Activated naive CD8-positive, alpha-beta T cell treated with anti-CD3 and anti-CD28 coated beads for 36 hours (primary cell): ENCODE results near the gene LRTM2. TPM values are rescaled to one million over a fixed set of nuclear protein-coding genes. Genes with fewer than 3 reads are reported as not detected.
"Not testable (repeated sequence)": the region's sequence is repeated elsewhere in the genome, so short reads cannot be mapped to it uniquely, and the experiment has no call there.

Source experiments
- DNase-seq: peaks from one replicate; pipeline ENCODE4 v3.0.0; 2021
- H3K27ac Mint-ChIP-seq: one replicate; pipeline ENCODE4 v1.8.0; 2022; ENCODE audit warnings: mild to moderate bottlenecking, moderate library complexity, mixed read lengths
- H3K27me3 Mint-ChIP-seq: one replicate; pipeline ENCODE4 v1.8.0; 2022; ENCODE audit warnings: mild to moderate bottlenecking, mixed read lengths
- H3K36me3 Mint-ChIP-seq: one replicate; pipeline ENCODE4 v1.8.0; 2021; ENCODE audit warnings: mild to moderate bottlenecking, mixed read lengths
- H3K4me1 Mint-ChIP-seq: one replicate; pipeline ENCODE4 v1.8.0; 2021; ENCODE audit warnings: mixed read lengths
- H3K4me3 Mint-ChIP-seq: one replicate; pipeline ENCODE4 v1.8.0; 2022; ENCODE audit warnings: mild to moderate bottlenecking, moderate library complexity, mixed read lengths
- H3K9me3 Mint-ChIP-seq: one replicate; pipeline ENCODE4 v1.8.0; 2022; ENCODE audit warnings: mixed read lengths
- total RNA-seq, 2 experiments: library from RNA; stranded (reverse); gene quantifications; one replicate each; pipeline ENCODE4 v1.2.3, GENCODE V29; 2021

LRTM2 gene
- total RNA-seq, 2 experiments from 2014 or later = not detected

DNA sequence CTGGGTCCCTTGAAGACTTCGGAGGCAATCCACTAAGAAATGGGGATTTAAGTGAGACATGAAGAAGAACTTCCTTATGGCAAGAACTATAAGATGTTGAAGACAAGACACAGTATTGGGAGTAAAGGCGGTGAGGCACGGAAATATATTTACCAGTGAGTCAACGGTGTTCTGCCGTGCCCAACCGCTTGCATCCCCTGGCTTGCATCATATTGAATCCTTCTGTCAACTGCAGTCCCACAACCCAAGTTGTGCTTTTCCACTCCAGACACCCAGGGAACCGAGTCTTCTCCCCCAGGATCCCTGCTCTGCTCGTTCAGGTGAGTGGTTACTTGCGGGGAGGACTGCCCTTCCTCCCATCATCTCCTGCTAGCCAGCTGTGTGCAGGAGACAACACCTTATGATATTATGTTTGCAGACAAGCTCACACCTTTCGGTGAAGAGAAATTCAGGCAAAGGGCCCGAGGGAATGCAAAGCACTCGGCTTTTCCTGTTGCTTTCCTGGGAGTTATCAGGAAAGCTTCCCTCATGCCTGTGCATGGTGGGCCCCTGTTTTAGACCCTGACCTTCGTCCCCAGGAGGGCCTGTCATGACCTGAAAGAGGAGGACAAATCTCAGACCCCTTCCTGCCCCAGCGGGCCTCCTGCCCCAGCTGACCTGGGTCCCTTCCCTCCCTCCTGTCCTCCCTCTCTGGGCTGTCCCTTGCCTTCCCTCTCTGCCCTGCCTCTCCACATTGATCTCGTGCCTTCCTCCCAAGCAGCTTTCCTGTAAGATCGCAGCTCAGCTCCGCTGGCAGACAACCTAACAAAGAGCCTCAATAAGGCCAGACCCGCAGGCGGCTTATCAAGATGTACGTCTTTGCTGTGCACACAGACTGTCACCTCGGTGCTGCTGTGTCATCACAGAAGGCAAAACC lies 4.3 kb upstream of the LRTM2 start:
- H3K27me3 Mint-ChIP-seq = peaks cover 22% of the 10 kb centered on the region

DNA sequence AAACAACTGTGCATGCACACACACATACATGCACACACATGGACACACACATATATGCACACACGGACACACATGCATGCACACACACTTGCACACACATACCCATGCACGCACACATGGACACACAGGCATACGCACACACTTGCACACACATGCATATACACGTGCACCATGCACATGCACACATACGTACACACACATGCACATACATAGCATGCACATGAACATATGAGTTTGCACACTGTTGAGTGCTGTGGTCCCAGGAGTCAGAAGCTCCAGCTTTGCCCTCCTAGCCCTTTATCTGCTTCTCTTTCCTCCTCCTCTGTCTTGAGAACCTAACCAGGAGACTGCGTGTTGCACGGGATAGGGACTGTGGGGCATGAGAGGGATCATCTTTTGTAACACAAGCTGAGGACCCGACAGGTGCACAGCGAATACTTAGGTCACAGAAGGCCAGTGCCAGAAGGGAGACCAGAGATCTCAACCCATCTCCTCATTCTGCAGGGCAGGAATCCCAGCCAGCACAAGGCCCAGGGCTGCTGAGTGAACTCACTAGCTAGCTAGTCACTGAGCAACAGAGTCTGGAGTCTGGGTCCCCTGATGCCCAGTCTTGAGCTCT lies 3.5 kb upstream of the LRTM2 start:
- peaks cover 3% of the 10 kb centered on the region for H3K4me1 Mint-ChIP-seq
- H3K36me3 Mint-ChIP-seq = no peaks in the 10 kb centered on the region
- H3K4me3 Mint-ChIP-seq = no peak overlapping the region
- H3K9me3 Mint-ChIP-seq = no peaks in the 10 kb centered on the region
- H3K27me3 Mint-ChIP-seq = peaks cover 26% of the 10 kb centered on the region
- DNase-seq = no peak
- H3K27ac Mint-ChIP-seq = no peak overlapping the region

More for the DNA sequence above, 4.3 kb upstream of the LRTM2 start:
- Mint-ChIP-seq H3K27ac (no peak overlapping the region), H3K4me3 (no peak overlapping the region), H3K36me3 (no peaks in the 10 kb centered on the region), H3K9me3 (no peaks in the 10 kb centered on the region), H3K4me1 (peaks cover 3% of the 10 kb centered on the region)
- DNase-seq = no peak

DNA sequence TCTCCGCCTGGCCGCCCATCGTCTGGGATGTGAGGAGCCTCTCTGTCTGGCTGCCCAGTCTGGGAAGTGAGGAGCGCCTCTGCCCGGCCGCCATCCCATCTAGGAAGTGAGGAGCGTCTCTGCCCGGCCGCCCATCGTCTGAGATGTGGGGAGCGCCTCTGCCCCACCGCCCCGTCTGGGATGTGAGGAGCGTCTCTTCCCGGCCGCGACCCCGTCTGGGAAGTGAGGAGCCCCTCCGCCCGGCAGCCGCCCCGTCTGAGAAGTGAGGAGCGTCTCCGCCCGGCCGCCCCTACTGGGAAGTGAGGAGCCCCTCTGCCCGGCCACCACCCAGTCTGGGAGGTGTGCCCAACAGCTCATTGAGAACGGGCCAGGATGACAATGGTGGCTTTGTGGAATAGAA lies 2.4 kb upstream of the LRTM2 start:
- not testable (repeated sequence) for H3K4me1 Mint-ChIP-seq, DNase-seq, H3K27ac Mint-ChIP-seq, H3K36me3 Mint-ChIP-seq, H3K9me3 Mint-ChIP-seq, H3K4me3 Mint-ChIP-seq
- H3K27me3 Mint-ChIP-seq = peaks cover 33% of the 10 kb centered on the region

DNA sequence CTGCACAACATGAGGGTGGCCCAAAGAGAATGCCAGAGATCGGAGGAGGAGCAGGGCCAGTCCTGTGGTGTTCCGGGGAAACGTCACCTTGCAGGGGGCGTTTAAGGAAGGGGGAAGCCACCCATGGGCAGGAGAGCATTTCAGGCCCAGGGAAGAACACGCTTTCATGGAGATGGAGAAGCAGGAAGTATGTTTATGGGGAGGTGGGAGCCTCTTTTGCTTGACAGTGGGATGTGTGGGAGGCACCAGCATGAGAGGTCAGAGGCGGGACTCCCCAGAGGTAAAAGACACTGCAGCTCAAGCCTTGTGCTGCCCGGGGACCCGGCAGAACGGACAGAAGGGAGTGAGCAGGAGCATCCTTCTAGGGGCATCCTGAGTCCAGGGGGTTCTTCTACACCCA lies 1.3 kb upstream of the LRTM2 start:
- H3K27ac Mint-ChIP-seq = no peak overlapping the region
- H3K4me1 Mint-ChIP-seq = peaks cover 3% of the 10 kb centered on the region
- peaks cover 33% of the 10 kb centered on the region for H3K27me3 Mint-ChIP-seq
- no peaks in the 10 kb centered on the region for H3K36me3 Mint-ChIP-seq
- no peak for DNase-seq
- no peak overlapping the region for H3K4me3 Mint-ChIP-seq
- no peaks in the 10 kb centered on the region for H3K9me3 Mint-ChIP-seq

DNA sequence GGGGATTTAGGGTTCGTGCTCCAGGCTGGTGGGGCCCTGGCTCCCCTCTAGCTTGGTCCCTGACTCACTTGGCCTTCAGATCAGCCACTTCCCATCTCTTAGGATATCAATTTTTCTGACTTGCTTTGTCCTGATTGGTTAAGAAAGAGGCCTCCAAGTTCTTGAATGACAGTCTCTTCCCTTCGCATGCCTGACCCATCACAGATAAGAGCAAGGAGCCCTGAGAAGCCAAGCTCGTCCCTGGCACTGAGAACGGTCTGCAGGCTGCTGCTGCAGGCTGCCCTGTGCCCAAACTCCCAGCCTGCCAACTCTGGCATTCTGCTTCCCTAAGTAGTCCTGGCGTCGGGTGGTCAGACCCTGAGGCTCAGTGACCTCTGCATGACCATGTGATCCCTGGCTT lies 794 bp upstream of the LRTM2 start:
- H3K9me3 Mint-ChIP-seq = no peaks in the 10 kb centered on the region
- H3K4me3 Mint-ChIP-seq = no peak overlapping the region

DNA sequence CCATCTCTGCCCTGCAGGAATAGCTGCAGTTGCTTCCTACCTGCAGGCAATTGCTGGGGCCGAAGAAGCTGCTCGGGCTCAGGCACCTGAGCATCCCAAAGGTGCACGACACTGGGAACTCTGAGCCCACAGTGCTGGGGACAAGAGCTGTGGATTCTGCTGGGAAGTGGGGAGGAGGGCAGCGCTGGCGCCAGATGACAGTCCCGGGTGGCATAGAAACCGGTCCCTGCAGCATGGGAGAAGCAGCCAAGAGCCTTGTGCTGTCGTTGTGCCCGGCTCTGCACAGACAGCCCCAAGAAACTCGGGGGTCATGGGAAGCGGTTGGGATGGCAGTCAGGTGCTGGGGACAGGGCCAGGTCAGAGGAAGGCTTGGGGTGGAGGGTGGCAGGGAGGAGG lies 529 bp downstream of the LRTM2 start:
- peaks cover 30% of the 10 kb centered on the region for H3K27me3 Mint-ChIP-seq

More for the DNA sequence above, 794 bp upstream of the LRTM2 start:
- H3K27me3 Mint-ChIP-seq = peaks cover 33% of the 10 kb centered on the region
- no peak for DNase-seq
- H3K36me3 Mint-ChIP-seq = no peaks in the 10 kb centered on the region
- H3K27ac Mint-ChIP-seq = no peak overlapping the region
- H3K4me1 Mint-ChIP-seq = peaks cover 3% of the 10 kb centered on the region

DNA sequence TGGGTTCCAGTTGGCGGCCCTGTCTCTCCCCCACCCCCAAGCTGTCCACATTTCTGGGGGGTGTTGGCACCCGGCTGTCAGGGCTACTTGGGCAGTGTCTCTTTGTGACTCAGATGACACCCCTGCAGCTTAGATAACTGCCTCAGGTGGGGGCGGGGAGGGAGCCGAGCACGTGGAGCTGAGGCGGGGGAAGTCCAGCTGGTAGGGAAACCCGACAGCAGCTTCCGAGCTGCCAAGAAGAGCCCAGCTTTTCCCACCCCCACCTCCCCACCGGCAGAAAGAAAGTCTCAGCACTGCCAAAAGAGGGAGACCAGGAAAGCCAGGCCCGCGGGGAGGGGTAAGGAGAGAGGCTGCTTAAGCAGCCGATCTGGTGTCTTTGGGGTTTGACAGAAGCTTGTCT lies 1.4 kb downstream of the LRTM2 start:
- DNase-seq = no peak
- no peaks in the 10 kb centered on the region for H3K9me3 Mint-ChIP-seq
- H3K36me3 Mint-ChIP-seq = no peaks in the 10 kb centered on the region
- peaks cover 3% of the 10 kb centered on the region for H3K4me1 Mint-ChIP-seq
- H3K27ac Mint-ChIP-seq = no peak overlapping the region
- no peak overlapping the region for H3K4me3 Mint-ChIP-seq
- H3K27me3 Mint-ChIP-seq = peaks cover 30% of the 10 kb centered on the region

More for the DNA sequence above, 529 bp downstream of the LRTM2 start:
- no peaks in the 10 kb centered on the region for H3K9me3 Mint-ChIP-seq
- DNase-seq = no peak
- no peak overlapping the region for H3K4me3 Mint-ChIP-seq
- H3K36me3 Mint-ChIP-seq = no peaks in the 10 kb centered on the region
- no peak overlapping the region for H3K27ac Mint-ChIP-seq
- peaks cover 3% of the 10 kb centered on the region for H3K4me1 Mint-ChIP-seq

DNA sequence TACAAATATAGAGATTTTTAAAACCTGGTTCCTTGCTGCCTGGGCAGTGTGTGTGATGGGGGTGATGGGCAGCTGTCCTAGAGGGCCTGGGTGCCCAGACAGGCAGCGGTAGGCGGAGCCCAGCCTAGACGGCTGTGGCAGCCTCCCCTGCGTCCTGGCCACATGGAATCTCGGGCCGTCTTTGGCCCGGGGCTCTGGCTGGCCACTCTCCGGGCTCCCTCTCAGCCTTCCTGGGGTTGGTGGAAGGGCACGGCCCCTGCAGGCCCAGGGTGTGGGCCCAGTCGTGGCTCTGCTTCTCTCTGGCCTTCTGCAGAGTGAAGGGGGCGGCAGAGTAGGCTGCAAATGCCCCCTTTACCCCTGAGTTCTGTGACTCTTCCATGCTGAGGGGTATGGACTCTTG lies 2.3 kb downstream of the LRTM2 start:
- DNase-seq = no peak
- Mint-ChIP-seq H3K27me3 (peaks cover 30% of the 10 kb centered on the region), H3K4me3 (no peak overlapping the region), H3K4me1 (peaks cover 3% of the 10 kb centered on the region), H3K9me3 (no peaks in the 10 kb centered on the region), H3K36me3 (no peaks in the 10 kb centered on the region), H3K27ac (no peak overlapping the region)

DNA sequence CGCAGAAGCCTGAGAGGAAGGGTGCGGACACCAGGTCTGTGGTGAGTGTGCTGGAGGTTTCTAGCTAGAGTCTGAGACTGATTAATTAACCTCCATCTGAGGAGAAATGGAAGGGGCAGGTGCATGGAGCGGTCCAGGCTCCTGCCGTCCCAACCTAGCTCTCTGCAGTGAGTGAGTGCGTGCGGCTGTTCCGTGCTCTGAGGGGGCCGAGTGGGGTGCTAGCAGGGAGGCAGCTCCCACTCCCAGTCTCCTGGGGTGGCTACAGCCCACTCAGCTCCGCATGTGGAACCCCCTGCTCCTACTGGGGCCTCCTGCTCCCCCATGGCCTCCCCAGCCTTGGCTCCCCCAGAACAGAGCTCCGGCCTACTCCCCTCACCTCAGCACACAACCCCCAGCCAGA lies 2.9 kb downstream of the LRTM2 start:
- Mint-ChIP-seq H3K27ac (no peak overlapping the region), H3K36me3 (no peaks in the 10 kb centered on the region), H3K27me3 (peaks cover 30% of the 10 kb centered on the region), H3K4me1 (peaks cover 3% of the 10 kb centered on the region), H3K9me3 (no peaks in the 10 kb centered on the region), H3K4me3 (no peak overlapping the region)
- no peak for DNase-seq

DNA sequence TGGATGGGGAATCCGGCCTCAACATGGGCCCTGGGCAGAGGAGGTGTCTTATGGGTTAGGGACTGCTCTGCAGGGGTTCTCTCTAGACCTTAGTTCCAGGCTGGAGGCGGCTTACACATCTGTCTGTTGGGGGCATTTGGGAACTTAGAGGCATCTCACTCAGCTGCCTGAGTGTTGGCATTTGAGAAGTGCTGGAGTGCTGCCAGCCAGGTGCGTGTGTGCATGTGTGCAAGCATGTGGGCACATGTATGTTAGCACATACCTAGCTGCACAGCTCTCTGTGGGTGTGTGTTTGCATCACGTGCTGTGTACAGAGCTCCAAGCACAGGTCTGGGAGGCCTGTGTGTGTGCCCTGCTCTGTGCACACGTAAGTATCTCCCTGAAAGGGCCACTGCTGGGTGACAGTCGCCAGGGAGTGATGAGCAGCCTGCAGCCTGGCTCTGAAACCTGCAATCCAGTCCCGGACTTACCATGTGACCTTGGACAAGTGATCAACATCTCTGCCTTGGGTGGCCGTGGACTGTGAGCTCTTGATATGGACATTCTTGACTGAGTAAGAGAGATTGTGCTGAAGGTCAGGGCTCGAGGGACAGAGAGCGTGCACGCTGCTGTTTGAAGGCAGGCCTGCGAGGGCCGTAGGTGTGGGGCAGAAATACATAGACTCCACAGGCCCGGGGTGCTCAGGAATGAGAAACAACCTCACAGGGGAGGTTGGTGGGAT lies 5.2 kb downstream of the LRTM2 start:
- no peak for DNase-seq
- no peaks in the 10 kb centered on the region for H3K4me1 Mint-ChIP-seq
- no peak overlapping the region for H3K27ac Mint-ChIP-seq
- no peak overlapping the region for H3K4me3 Mint-ChIP-seq
- H3K36me3 Mint-ChIP-seq = no peaks in the 10 kb centered on the region
- H3K9me3 Mint-ChIP-seq = no peaks in the 10 kb centered on the region
- peaks cover 22% of the 10 kb centered on the region for H3K27me3 Mint-ChIP-seq

DNA sequence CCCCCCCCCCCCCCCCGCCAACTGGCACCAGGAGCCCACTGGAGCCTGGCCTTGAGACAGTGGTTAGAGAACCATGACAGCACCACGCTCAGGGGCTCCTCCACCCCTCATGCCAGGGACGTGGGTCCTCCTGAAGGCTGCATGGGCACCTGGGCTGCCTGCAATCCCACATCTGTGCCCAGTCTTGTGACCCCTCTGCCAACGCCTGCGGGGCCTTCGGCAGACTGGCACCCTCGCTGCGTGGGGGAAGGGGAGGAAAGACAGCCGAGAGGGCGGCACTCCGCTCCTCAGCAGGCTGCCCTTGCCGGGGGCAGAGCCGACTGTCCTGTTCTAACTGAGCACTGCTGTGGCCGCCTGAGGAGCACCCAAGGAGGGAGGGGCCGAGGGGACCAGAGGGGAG lies 6.0 kb downstream of the LRTM2 start:
- DNase-seq = no peak
- Mint-ChIP-seq H3K27ac (no peak overlapping the region), H3K4me1 (no peaks in the 10 kb centered on the region), H3K36me3 (no peaks in the 10 kb centered on the region), H3K4me3 (no peak overlapping the region), H3K9me3 (no peaks in the 10 kb centered on the region), H3K27me3 (peaks cover 22% of the 10 kb centered on the region)

DNA sequence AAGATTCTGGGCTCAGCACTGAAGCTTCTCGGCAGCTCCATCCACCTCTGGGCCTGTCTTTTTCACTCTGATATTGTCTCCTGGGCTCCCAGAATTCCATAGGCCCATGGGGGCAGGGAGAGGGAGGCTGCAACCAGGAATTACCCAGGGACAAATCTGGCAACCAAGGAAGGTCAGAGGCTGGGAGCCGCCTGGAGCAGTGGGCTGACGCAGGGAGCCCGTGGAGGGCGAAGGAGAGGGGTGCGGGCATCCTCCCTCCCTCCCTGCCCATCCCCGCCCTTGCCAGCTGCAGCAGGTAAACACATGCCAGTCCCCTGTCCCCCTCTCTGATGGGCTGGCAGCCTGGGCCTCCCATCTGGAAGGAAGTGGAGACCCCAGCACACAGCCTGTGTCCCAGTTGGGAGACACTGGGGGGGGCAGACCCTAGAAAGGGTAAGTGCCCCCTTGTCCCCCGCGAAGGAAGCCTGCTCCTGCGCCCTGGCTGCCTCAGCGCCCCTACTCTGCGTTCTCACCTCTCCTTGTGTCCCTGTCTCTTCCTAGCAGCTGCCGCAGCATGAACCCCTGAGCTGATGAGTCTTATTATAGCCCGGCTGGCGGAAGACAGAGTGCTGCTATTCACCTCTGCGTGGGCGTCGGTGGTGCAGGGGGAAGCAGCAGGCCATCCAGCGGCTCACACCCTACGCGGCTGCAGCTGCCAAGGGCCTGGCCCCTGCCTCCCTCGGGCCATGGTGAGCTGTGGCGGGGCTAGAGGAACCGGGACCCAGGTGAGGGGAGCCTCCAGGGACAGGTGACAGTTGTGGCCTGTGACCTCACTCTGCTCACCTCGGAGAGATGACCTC lies 6.7 kb downstream of the LRTM2 start:
- Mint-ChIP-seq H3K36me3 (no peaks in the 10 kb centered on the region), H3K27me3 (peaks cover 25% of the 10 kb centered on the region), H3K9me3 (no peaks in the 10 kb centered on the region), H3K4me3 (no peak overlapping the region), H3K4me1 (no peaks in the 10 kb centered on the region), H3K27ac (no peak overlapping the region)
- DNase-seq = no peak

DNA sequence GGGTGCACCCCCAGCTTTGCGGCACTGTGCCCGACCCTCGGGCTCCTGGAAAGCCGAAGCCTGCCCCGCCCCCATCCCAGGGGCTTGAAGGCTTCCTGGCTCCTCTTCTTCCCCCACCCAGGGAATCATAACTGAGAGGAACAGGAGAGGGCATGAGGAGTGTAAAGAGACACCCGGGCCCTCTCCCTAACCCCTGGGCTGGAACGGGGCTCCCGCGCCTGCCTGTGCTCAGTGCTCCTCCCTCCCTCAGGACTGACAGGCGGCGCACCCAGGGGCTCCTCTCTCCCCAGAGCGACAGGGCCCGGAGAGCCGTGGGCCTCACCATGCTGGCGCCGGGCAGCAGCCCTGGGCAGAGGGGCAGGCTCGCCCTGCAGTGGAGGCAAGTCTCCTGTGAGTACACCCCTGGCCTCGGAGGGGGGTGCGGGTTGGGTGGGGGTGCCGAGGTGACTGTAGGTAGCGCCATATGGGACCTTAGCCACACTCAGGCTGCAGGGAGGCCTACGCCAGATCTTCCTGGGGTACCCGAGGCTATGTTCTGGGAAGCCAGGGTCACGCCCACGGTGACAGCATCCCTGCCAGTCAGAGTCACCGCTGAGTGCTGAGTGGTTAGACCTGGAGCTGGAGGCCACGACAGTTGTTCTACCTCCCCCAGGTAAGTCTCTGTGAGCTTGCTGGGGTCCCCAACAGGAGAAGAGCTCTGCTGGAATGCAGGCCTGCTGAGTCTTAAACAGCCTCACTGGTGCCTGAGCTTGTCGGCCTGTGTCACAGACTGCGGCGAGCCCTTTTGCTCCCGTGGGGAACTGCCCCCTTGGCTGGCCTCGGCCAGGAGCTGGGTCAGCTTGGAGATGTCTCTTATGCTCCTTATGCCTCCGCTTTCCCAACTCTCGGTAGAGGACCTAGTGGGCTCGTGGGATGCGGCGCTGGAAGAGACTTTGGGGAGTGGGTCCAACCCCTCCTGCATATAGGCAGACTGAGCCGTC lies 7.8 kb downstream of the LRTM2 start:
- peaks cover 25% of the 10 kb centered on the region for H3K27me3 Mint-ChIP-seq
- no peak overlapping the region for H3K27ac Mint-ChIP-seq
- H3K4me3 Mint-ChIP-seq = no peak overlapping the region
- H3K4me1 Mint-ChIP-seq = no peaks in the 10 kb centered on the region
- no peaks in the 10 kb centered on the region for H3K36me3 Mint-ChIP-seq
- no peak for DNase-seq
- no peaks in the 10 kb centered on the region for H3K9me3 Mint-ChIP-seq

DNA sequence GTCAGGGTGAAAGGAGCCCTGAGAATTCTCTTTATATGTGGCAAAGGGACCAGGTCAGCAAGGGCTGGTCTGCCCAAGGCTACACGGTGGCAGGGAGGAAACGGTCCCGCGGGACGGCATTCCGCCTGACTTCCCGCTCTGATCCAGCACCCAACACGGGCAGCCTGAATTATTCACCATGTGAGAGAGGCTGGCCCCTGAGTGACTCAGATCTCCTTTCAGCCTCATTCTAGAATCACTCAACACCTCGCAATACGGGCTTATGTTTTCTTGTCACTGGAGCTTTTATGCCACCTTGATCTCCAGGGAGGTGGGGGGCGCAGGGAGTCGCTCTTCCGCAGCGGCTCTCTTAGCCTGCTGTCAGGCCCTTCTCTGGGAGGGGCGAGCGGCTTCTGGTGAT lies 8.5 kb downstream of the LRTM2 start:
- no peaks in the 10 kb centered on the region for H3K36me3 Mint-ChIP-seq
- peaks cover 25% of the 10 kb centered on the region for H3K27me3 Mint-ChIP-seq
- H3K4me1 Mint-ChIP-seq = no peaks in the 10 kb centered on the region
- no peak overlapping the region for H3K27ac Mint-ChIP-seq
- DNase-seq = no peak
- H3K4me3 Mint-ChIP-seq = no peak overlapping the region
- H3K9me3 Mint-ChIP-seq = no peaks in the 10 kb centered on the region
